ENCODE measurements around the gene FBXL16.

FBXL16 gene

DNA sequence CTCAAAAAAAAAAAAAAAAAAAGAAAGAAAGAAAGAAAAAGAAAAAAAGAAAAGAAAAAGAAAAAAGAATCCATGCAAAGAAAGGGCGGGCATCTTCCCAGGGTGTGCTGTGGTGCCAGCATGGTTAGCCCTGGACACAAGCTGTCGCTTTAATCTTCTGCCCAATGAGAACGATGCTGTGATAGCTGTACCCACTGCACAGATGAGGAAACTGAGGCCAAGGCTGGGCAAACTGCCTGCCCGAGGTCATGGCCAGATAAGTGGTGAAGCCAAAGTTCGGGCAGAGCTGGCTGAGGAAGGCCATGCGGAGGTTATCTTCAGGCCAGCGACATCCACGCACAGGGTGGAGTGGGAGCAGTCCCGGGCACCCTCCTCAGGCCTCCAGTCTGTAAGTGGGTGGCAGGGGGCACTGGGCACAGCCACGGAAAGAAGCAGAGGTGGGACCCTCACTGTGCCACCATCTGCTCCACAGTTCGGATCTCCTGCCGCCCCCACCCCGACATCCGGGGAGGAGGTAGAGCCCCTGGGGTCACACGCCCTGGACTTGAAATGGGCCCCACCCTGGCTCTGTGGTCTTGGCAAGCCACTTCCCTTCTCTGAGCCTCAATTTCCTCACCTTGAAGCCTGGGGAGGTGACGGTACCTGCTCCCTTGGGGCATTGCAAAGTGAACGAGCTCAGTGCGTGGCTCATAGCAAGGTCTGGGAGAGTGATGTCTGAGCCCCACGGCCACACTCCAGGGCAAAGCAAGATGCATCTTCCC lies 6.5 kb downstream of the FBXL16 start:
- Histone ChIP-seq H2AFZ (ENCODE audit: low read length) (no peak overlapping the region), H3K9me2 (replicated peaks; ENCODE audit: low read depth, low read length) (no peaks in the 10 kb centered on the region), H3K79me2 (ENCODE audit: insufficient read depth, low read length) (no peaks in the 10 kb centered on the region), H3K4me2 (ENCODE audit: low read depth, low read length, poor library complexity, severe bottlenecking) (no peak overlapping the region), H3F3A (ENCODE audit: low read depth) (no peaks in the 10 kb centered on the region), H3K9ac (ENCODE audit: low read depth, low read length, poor library complexity, severe bottlenecking) (no peak overlapping the region), H3K27me3 (ENCODE audit: insufficient read depth, low read length, poor library complexity, severe bottlenecking) (no peaks in the 10 kb centered on the region), H3K4me1 (ENCODE audit: insufficient read depth, low read length, poor library complexity, severe bottlenecking) (no peaks in the 10 kb centered on the region), H3K9me3 (ENCODE audit: insufficient read depth, low read depth, low read length) (no peaks in the 10 kb centered on the region), H3K4me3 (ENCODE audit: low read length, poor library complexity, severe bottlenecking) (no peak overlapping the region), H3K36me3 (ENCODE audit: insufficient read depth, low read length) (no peaks in the 10 kb centered on the region), H4K20me1 (ENCODE audit: insufficient read depth, low read length, poor library complexity, severe bottlenecking) (no peaks in the 10 kb centered on the region)
- no peak for TF ChIP-seq EZH2phosphoT487 (IDR thresholded peaks at IDR 0.05; ENCODE audit: borderline replicate concordance)
- TF ChIP-seq, protein P1, sequence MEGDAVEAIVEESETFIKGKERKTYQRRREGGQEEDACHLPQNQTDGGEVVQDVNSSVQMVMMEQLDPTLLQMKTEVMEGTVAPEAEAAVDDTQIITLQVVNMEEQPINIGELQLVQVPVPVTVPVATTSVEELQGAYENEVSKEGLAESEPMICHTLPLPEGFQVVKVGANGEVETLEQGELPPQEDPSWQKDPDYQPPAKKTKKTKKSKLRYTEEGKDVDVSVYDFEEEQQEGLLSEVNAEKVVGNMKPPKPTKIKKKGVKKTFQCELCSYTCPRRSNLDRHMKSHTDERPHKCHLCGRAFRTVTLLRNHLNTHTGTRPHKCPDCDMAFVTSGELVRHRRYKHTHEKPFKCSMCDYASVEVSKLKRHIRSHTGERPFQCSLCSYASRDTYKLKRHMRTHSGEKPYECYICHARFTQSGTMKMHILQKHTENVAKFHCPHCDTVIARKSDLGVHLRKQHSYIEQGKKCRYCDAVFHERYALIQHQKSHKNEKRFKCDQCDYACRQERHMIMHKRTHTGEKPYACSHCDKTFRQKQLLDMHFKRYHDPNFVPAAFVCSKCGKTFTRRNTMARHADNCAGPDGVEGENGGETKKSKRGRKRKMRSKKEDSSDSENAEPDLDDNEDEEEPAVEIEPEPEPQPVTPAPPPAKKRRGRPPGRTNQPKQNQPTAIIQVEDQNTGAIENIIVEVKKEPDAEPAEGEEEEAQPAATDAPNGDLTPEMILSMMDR (conservative IDR thresholded peaks at IDR 0.05; ENCODE audit: low read length), result no peak

DNA sequence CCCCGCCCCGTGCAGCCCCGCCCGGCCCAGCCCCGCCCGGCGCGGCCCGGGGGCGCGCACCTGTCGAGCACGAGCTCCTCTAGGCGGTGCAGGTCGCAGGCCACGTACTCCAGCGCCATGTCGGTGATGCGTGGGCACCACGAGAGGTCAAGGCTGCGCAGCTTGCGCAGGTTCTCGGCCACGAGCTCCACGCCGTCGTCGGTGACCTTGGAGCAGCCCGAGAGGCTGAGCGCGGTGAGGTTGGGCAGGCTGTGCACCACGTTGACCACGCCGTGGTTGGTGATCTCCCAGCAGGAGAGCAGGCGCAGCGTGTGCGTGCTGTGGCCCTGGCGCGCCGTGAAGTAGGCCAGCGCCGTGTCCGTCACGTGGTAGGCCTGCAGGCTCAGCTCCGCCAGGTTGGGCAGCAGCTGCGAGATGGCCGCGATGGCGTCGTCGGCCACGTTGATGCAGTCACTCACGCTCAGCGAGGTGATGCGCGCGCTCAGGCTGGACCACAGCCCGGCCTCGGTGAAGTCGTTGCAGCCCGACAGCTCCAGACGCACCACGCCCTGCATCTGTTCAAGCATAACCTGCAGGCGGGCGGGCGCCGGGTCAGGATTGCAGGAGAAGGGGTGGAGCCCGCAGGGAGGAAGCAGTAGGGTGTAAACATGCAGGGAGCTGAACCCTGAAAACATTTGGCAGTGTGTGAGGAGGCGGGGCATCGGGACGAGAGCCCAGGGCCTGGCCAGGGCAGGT lies 10.1 kb downstream of the FBXL16 start:
- H2AFZ ChIP-seq (ENCODE audit: low read length), result no peak overlapping the region
- no peaks in the 10 kb centered on the region for H3K4me1 ChIP-seq (ENCODE audit: insufficient read depth, low read length, poor library complexity, severe bottlenecking)
- H3K9me3 ChIP-seq (ENCODE audit: insufficient read depth, low read depth, low read length), result no peaks in the 10 kb centered on the region
- no peaks in the 10 kb centered on the region for H3K36me3 ChIP-seq (ENCODE audit: insufficient read depth, low read length)
- H3K9ac ChIP-seq (ENCODE audit: low read depth, low read length, poor library complexity, severe bottlenecking), result no peak overlapping the region
- H3K4me3 ChIP-seq (ENCODE audit: low read length, poor library complexity, severe bottlenecking), result no peak overlapping the region
- no peaks in the 10 kb centered on the region for H4K20me1 ChIP-seq (ENCODE audit: insufficient read depth, low read length, poor library complexity, severe bottlenecking)
- no peaks in the 10 kb centered on the region for H3K79me2 ChIP-seq (ENCODE audit: insufficient read depth, low read length)
- no peak overlapping the region for H3K4me2 ChIP-seq (ENCODE audit: low read depth, low read length, poor library complexity, severe bottlenecking)
- TF ChIP-seq, protein P1 (conservative IDR thresholded peaks at IDR 0.05; ENCODE audit: low read length), result no peak
- TF ChIP-seq EZH2phosphoT487 (IDR thresholded peaks at IDR 0.05; ENCODE audit: borderline replicate concordance), result no peak
- H3K9me2 ChIP-seq (replicated peaks; ENCODE audit: low read depth, low read length), result no peaks in the 10 kb centered on the region
- no peaks in the 10 kb centered on the region for H3F3A ChIP-seq (ENCODE audit: low read depth)
- H3K27me3 ChIP-seq (ENCODE audit: insufficient read depth, low read length, poor library complexity, severe bottlenecking), result no peaks in the 10 kb centered on the region

DNA sequence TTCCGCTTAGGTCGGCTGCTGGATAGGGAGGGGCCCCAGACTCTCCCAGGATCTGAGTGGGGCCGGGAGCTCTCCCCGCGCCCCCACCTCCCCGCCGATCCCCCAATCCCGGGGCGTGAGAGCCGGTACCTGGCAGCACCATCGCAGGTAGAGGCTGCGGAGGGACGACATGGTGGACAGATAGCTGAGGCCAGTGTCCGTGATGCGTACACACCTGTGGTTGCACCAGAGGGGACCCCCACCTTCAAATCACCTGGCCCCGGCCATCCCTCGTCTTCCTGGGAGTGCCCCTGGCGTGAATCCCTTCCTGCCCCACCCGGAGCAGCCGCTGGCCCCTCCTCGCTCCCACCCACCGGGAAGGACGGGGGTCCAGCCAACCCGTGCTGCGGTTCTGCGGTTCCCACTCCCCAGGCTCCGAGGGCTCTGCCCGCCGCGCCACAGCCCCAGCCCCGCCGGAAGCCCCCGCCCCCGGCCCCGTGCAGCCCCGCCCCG lies 10.7 kb downstream of the FBXL16 start:
- H4K20me1 ChIP-seq (ENCODE audit: insufficient read depth, low read length, poor library complexity, severe bottlenecking), result no peaks in the 10 kb centered on the region
- no peaks in the 10 kb centered on the region for H3K79me2 ChIP-seq (ENCODE audit: insufficient read depth, low read length)
- no peak overlapping the region for H2AFZ ChIP-seq (ENCODE audit: low read length)
- no peak for TF ChIP-seq EZH2phosphoT487 (IDR thresholded peaks at IDR 0.05; ENCODE audit: borderline replicate concordance)
- TF ChIP-seq, protein P1 (conservative IDR thresholded peaks at IDR 0.05; ENCODE audit: low read length), result no peak
- no peaks in the 10 kb centered on the region for H3K27me3 ChIP-seq (ENCODE audit: insufficient read depth, low read length, poor library complexity, severe bottlenecking)
- no peaks in the 10 kb centered on the region for H3F3A ChIP-seq (ENCODE audit: low read depth)
- no peaks in the 10 kb centered on the region for H3K9me2 ChIP-seq (replicated peaks; ENCODE audit: low read depth, low read length)
- H3K9ac ChIP-seq (ENCODE audit: low read depth, low read length, poor library complexity, severe bottlenecking), result no peak overlapping the region
- no peak overlapping the region for H3K4me2 ChIP-seq (ENCODE audit: low read depth, low read length, poor library complexity, severe bottlenecking)
- H3K36me3 ChIP-seq (ENCODE audit: insufficient read depth, low read length), result no peaks in the 10 kb centered on the region
- no peaks in the 10 kb centered on the region for H3K9me3 ChIP-seq (ENCODE audit: insufficient read depth, low read depth, low read length)
- no peak overlapping the region for H3K4me3 ChIP-seq (ENCODE audit: low read length, poor library complexity, severe bottlenecking)
- no peaks in the 10 kb centered on the region for H3K4me1 ChIP-seq (ENCODE audit: insufficient read depth, low read length, poor library complexity, severe bottlenecking)

Measured in Loucy (cell line).